ENCODE data around the gene TRIM69. TPM values are rescaled to one million over a fixed set of nuclear protein-coding genes. Genes with fewer than 3 reads are reported as not detected.
"Not testable (repeated sequence)": the region's sequence is repeated elsewhere in the genome, so short reads cannot be mapped to it uniquely, and the experiment has no call there.

TRIM69 gene, protein sequence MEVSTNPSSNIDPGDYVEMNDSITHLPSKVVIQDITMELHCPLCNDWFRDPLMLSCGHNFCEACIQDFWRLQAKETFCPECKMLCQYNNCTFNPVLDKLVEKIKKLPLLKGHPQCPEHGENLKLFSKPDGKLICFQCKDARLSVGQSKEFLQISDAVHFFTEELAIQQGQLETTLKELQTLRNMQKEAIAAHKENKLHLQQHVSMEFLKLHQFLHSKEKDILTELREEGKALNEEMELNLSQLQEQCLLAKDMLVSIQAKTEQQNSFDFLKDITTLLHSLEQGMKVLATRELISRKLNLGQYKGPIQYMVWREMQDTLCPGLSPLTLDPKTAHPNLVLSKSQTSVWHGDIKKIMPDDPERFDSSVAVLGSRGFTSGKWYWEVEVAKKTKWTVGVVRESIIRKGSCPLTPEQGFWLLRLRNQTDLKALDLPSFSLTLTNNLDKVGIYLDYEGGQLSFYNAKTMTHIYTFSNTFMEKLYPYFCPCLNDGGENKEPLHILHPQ
- 11.6 TPM for polyA plus RNA-seq (2013)

- POLR2A ChIA-PET: interaction anchor here (1.6 to 4.0 kb wide), 4 partner anchors 10 to 73 kb away, joined by 5 to 59 read pairs (median 10); partner anchors contain the start of genes B2M, PATL2 and SPG11
- WGBS (ENCODE audit: insufficient coverage): 70% methylated on average over 2 of the region's 3 CpGs
- H3K27ac ChIP-seq (ENCODE audit: insufficient read depth in 1 of 2, low read depth in 1 of 2, low read length in 2 of 2, poor library complexity in 1 of 2, severe bottlenecking in 2 of 2): peak within 1 kb of the TSS in 1 of 2 experiments; percentile 47
- H3K27me3 ChIP-seq (replicated peaks in 2 of 5; ENCODE audit: control insufficient read depth in 4 of 5, insufficient read depth in 5 of 5, low read length in 4 of 5): no peaks in the 10 kb centered on the region
- no peak within 1 kb of the TSS for H3K4me3 ChIP-seq (ENCODE audit: control insufficient read depth in 1 of 7, extremely low read depth in 1 of 7, insufficient read depth in 4 of 7, low read depth in 2 of 7, low read length in 6 of 7)
- H3K36me3 ChIP-seq (ENCODE audit: control insufficient read depth in 4 of 4, insufficient read depth in 4 of 4, low read length in 3 of 4): peaks cover 2 to 9% (median 6%) of the 10 kb centered on the region in 4 experiments
- CTCF ChIA-PET: interaction anchor here (0.7 to 7.0 kb wide), 17 partner anchors 9 to 158 kb away, joined by 3 to 125 read pairs (median 6); partner anchors contain the start of genes B2M, PATL2 and SPG11
- peaks cover 0 to 23% (median 9%) of the 10 kb centered on the region in 4 experiments for H3K4me1 ChIP-seq (ENCODE audit: control extremely low read depth in 1 of 4, control insufficient read depth in 4 of 4, insufficient read depth in 4 of 4, low read length in 3 of 4)
- H3K9me3 ChIP-seq (ENCODE audit: control extremely low read depth in 1 of 5, control insufficient read depth in 4 of 5, insufficient read depth in 2 of 5, low read depth in 1 of 5, low read length in 4 of 5): no peaks in the 10 kb centered on the region
- DNase-seq: no peak
Observed at GRCh38 chr15:44736181-44736765, at the start of gene TRIM69. TSS of gene TRIM69 (plus strand) at chr15:44736528. CDS start at chr15:44736705, 177 bp downstream.

- H3K4me3 ChIP-seq (ENCODE audit: control insufficient read depth in 1 of 7, extremely low read depth in 1 of 7, insufficient read depth in 4 of 7, low read depth in 2 of 7, low read length in 6 of 7); H3K27me3 ChIP-seq (replicated peaks in 2 of 5; ENCODE audit: control insufficient read depth in 4 of 5, insufficient read depth in 5 of 5, low read length in 4 of 5); H3K36me3 ChIP-seq (ENCODE audit: control insufficient read depth in 4 of 4, insufficient read depth in 4 of 4, low read length in 3 of 4); H3K4me1 ChIP-seq (ENCODE audit: control extremely low read depth in 1 of 4, control insufficient read depth in 4 of 4, insufficient read depth in 4 of 4, low read length in 3 of 4); H3K27ac ChIP-seq (ENCODE audit: insufficient read depth in 1 of 2, low read depth in 1 of 2, low read length in 2 of 2, poor library complexity in 1 of 2, severe bottlenecking in 2 of 2); CTCF ChIA-PET; DNase-seq; POLR2A ChIA-PET; H3K9me3 ChIP-seq (ENCODE audit: control extremely low read depth in 1 of 5, control insufficient read depth in 4 of 5, insufficient read depth in 2 of 5, low read depth in 1 of 5, low read length in 4 of 5): not testable (repeated sequence)
- WGBS (ENCODE audit: insufficient coverage): no CpG with 5 or more reads among the region's 2 CpGs
Observed at GRCh38 chr15:44689318-44689717, 47.0 kb upstream of the TRIM69 start.

DNA sequence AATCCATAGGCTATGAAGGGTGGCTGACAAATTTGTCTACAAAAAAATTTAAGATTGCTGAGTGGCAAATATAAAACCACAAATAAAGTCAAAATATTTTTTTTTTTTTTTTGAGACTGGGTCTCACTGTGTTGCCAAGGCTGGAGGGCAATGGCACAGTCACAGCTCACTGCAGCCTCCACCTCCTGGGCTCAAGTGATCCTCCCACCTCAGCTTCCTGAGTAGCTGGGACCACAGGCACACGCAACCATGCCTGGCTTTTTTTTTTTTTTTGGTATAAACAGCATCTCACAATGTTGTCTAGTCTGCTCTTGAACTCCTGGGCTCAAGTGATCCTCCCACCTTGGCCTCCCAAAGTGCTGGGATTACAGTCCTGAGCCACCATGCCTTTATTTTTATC is 46.1 kb upstream of the TRIM69 start:
- WGBS (ENCODE audit: insufficient coverage): 14% methylated on average over 1 of the region's 1 CpG
- H3K9me3 ChIP-seq (ENCODE audit: control extremely low read depth in 1 of 5, control insufficient read depth in 4 of 5, insufficient read depth in 2 of 5, low read depth in 1 of 5, low read length in 4 of 5); H3K36me3 ChIP-seq (ENCODE audit: control insufficient read depth in 4 of 4, insufficient read depth in 4 of 4, low read length in 3 of 4); H3K27me3 ChIP-seq (replicated peaks in 2 of 5; ENCODE audit: control insufficient read depth in 4 of 5, insufficient read depth in 5 of 5, low read length in 4 of 5); H3K4me3 ChIP-seq (ENCODE audit: control insufficient read depth in 1 of 7, extremely low read depth in 1 of 7, insufficient read depth in 4 of 7, low read depth in 2 of 7, low read length in 6 of 7); H3K4me1 ChIP-seq (ENCODE audit: control extremely low read depth in 1 of 4, control insufficient read depth in 4 of 4, insufficient read depth in 4 of 4, low read length in 3 of 4); H3K27ac ChIP-seq (ENCODE audit: insufficient read depth in 1 of 2, low read depth in 1 of 2, low read length in 2 of 2, poor library complexity in 1 of 2, severe bottlenecking in 2 of 2): not testable (repeated sequence)
- POLR2A ChIA-PET: interaction anchor here (0.6 kb wide), 3 partner anchors 27 to 328 kb away, joined by 3 to 7 read pairs (median 4); no protein-coding TSS in a partner anchor
- CTCF ChIA-PET: interaction anchor here (0.5 to 1.8 kb wide), 4 partner anchors 21 to 916 kb away, joined by 3 to 5 read pairs (median 4); partner anchors contain the start of genes PATL2 and SPG11
- peak in 2 of 3 donors; percentile 28 to 53 for DNase-seq

GRCh38 chr15:44692659-44693058 is 43.7 kb upstream of the TRIM69 start:
- 100% methylated on average over 1 of the region's 1 CpG for WGBS (ENCODE audit: insufficient coverage)
- Histone ChIP-seq H3K36me3 (ENCODE audit: control insufficient read depth in 4 of 4, insufficient read depth in 4 of 4, low read length in 3 of 4) (no peaks in the 10 kb centered on the region), H3K9me3 (ENCODE audit: control extremely low read depth in 1 of 5, control insufficient read depth in 4 of 5, insufficient read depth in 2 of 5, low read depth in 1 of 5, low read length in 4 of 5) (no peaks in the 10 kb centered on the region), H3K27me3 (replicated peaks in 2 of 5; ENCODE audit: control insufficient read depth in 4 of 5, insufficient read depth in 5 of 5, low read length in 4 of 5) (no peaks in the 10 kb centered on the region), H3K4me3 (ENCODE audit: control insufficient read depth in 1 of 7, extremely low read depth in 1 of 7, insufficient read depth in 4 of 7, low read depth in 2 of 7, low read length in 6 of 7) (no peak overlapping the region), H3K27ac (ENCODE audit: insufficient read depth in 1 of 2, low read depth in 1 of 2, low read length in 2 of 2, poor library complexity in 1 of 2, severe bottlenecking in 2 of 2) (no peak overlapping the region), H3K4me1 (ENCODE audit: control extremely low read depth in 1 of 4, control insufficient read depth in 4 of 4, insufficient read depth in 4 of 4, low read length in 3 of 4) (no peaks in the 10 kb centered on the region)
- no peak for DNase-seq
- ChIA-PET POLR2A (no interaction called here), CTCF (interaction anchor here (1.1 to 1.5 kb wide), 4 partner anchors 13 to 46 kb away, joined by 3 to 5 read pairs (median 4); partner anchors contain the start of gene SPG11)

DNA sequence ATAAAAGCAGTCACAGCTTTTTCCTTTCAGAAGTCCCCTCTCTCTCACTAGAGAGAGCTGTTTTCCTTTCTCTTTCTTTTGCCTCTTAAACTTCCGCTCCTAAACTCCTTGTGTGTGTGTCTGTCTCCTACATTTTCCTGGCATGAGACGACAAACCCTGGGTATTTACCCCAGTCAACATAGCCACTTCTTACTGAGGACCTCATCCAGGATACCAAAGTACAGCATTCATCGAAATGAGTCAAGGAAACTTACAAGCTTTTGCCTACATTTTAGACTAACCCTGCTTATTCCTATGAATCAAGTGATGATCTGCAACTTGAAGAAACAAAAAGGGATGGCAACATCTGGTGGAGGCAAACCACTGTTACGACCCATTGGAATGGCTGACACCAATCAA is 41.9 kb upstream of the TRIM69 start:
- ChIA-PET POLR2A (no interaction called here), CTCF (no interaction called here)
- 95% methylated on average over 4 of the region's 4 CpGs for WGBS (ENCODE audit: insufficient coverage)
- DNase-seq: no peak
- Histone ChIP-seq H3K4me3 (ENCODE audit: control insufficient read depth in 1 of 7, extremely low read depth in 1 of 7, insufficient read depth in 4 of 7, low read depth in 2 of 7, low read length in 6 of 7) (no peak overlapping the region), H3K9me3 (ENCODE audit: control extremely low read depth in 1 of 5, control insufficient read depth in 4 of 5, insufficient read depth in 2 of 5, low read depth in 1 of 5, low read length in 4 of 5) (no peaks in the 10 kb centered on the region), H3K4me1 (ENCODE audit: control extremely low read depth in 1 of 4, control insufficient read depth in 4 of 4, insufficient read depth in 4 of 4, low read length in 3 of 4) (no peaks in the 10 kb centered on the region), H3K27ac (ENCODE audit: insufficient read depth in 1 of 2, low read depth in 1 of 2, low read length in 2 of 2, poor library complexity in 1 of 2, severe bottlenecking in 2 of 2) (no peak overlapping the region), H3K36me3 (ENCODE audit: control insufficient read depth in 4 of 4, insufficient read depth in 4 of 4, low read length in 3 of 4) (no peaks in the 10 kb centered on the region), H3K27me3 (replicated peaks in 2 of 5; ENCODE audit: control insufficient read depth in 4 of 5, insufficient read depth in 5 of 5, low read length in 4 of 5) (no peaks in the 10 kb centered on the region)

DNA sequence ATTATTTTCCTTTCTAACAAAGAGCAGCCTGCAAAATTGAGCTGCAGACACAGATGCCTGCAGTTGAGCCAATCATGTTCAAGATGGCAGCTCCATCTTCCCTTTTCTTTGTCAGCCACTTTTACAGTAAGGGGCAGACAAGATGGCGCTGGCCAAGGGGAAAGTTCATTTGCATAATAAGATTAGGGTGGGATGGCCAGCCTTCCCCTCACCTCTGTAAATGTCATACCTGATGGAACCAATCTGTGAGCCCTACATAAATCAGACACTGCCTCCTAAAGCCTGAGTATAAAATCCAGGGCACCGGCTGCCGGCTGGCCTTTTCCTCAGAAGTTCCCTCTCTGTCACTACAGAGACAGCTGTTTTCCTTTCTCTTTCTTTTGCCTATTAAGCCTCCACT is 41.0 kb upstream of the TRIM69 start:
- H3K27ac ChIP-seq (ENCODE audit: insufficient read depth in 1 of 2, low read depth in 1 of 2, low read length in 2 of 2, poor library complexity in 1 of 2, severe bottlenecking in 2 of 2): no peak overlapping the region
- WGBS (ENCODE audit: insufficient coverage): 83% methylated on average over 2 of the region's 3 CpGs
- POLR2A ChIA-PET: no interaction called here

More for the DNA sequence above, 41.0 kb upstream of the TRIM69 start:
- no peak overlapping the region for H3K4me3 ChIP-seq (ENCODE audit: control insufficient read depth in 1 of 7, extremely low read depth in 1 of 7, insufficient read depth in 4 of 7, low read depth in 2 of 7, low read length in 6 of 7)
- H3K36me3 ChIP-seq (ENCODE audit: control insufficient read depth in 4 of 4, insufficient read depth in 4 of 4, low read length in 3 of 4): no peaks in the 10 kb centered on the region
- H3K4me1 ChIP-seq (ENCODE audit: control extremely low read depth in 1 of 4, control insufficient read depth in 4 of 4, insufficient read depth in 4 of 4, low read length in 3 of 4): no peaks in the 10 kb centered on the region
- no peak for DNase-seq
- H3K27me3 ChIP-seq (replicated peaks in 2 of 5; ENCODE audit: control insufficient read depth in 4 of 5, insufficient read depth in 5 of 5, low read length in 4 of 5): no peaks in the 10 kb centered on the region
- H3K9me3 ChIP-seq (ENCODE audit: control extremely low read depth in 1 of 5, control insufficient read depth in 4 of 5, insufficient read depth in 2 of 5, low read depth in 1 of 5, low read length in 4 of 5): peaks cover 0 to 2% (median 0%) of the 10 kb centered on the region in 5 experiments
- CTCF ChIA-PET: interaction anchor here (1.7 to 2.4 kb wide), 3 partner anchors 12 to 43 kb away, joined by 5 to 11 read pairs (median 9); partner anchors contain the start of gene SPG11

Data from common myeloid progenitor, CD34-positive (primary cell).